ENCODE results near the gene IFITM2. TPM values are rescaled to one million over a fixed set of nuclear protein-coding genes. Genes with fewer than 3 reads are reported as not detected.

Gene IFITM2
- total and polyA plus RNA-seq, 2 donors (not counting 1 experiment from before 2014, with no cell fraction given) = 72.1 to 451 TPM

DNA sequence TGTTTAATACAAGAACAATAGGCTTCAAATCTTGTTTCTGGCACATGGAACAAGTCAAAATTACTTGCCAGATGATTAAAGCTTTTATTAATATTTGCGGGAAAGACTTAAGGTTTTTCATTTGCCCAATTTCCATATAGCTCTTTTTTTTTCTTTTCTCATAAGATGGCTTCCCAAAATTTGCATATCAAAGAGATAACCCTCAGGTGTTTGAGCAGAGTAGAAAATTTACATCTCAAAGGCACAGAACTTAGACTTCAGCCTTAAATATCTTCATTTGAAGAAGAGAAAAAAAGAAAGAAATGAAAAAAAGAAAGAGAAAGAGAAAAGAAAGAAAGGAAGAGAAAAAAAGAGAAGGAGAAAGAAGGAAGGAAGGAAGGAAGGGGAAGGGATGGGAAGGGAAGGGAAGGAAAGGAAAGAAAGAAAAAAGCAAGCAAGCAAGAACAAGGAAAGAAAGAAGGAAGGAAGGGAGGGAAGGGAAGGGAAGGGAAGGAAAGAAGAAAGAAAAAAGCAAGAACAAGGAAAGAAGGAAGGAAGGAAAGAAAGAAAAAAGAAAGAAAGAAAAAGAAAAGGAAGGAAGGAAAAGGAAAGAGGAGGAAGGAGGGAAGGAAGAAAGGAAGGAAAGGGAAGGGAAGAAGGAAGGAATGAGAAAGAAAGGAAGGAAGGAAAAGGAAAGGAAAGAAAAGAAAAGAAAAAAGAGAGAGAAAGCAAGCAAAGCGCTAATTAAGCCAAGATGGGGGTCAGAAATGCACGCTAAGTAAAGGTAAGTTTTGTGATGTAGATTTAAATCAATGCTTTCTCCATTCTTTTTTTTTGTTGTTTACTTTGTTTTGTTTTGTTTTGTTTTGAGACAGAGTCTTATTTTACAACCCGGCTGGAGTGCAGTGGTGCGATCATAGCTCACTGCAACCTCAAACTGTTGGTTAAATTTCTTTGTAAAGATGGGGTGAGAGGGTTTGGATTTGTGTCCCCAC, 33.2 kb downstream of the IFITM2 start:
- Histone ChIP-seq H3K4me3 (ENCODE audit: control extremely low read depth in 1 of 5, extremely low read depth in 1 of 5, insufficient read depth in 1 of 5, low read depth in 2 of 5, low read length in 4 of 5) (no peak overlapping the region), H3K27me3 (replicated peaks in 1 of 4; ENCODE audit: control extremely low read depth in 1 of 4, control insufficient read depth in 3 of 4, insufficient read depth in 4 of 4, low read length in 3 of 4) (no peaks in the 10 kb centered on the region), H3K9me3 (ENCODE audit: control extremely low read depth in 1 of 3, control insufficient read depth in 2 of 3, insufficient read depth in 1 of 3, low read length in 2 of 3) (peaks cover 0 to 8% (median 0%) of the 10 kb centered on the region in 3 donors), H4K20me1 (ENCODE audit: control insufficient read depth, insufficient read depth, low read length, poor library complexity, severe bottlenecking) (no peaks in the 10 kb centered on the region), H3K79me2 (ENCODE audit: control insufficient read depth, insufficient read depth, low read length) (no peaks in the 10 kb centered on the region), H3K27ac (ENCODE audit: low read length in 2 of 2) (peak overlapping the region in 1 of 2 donors; percentile 11), H3K4me2 (replicated peaks; ENCODE audit: low read depth, low read length, poor library complexity, severe bottlenecking) (peak overlapping the region; percentile 31), H3K4me1 (ENCODE audit: control insufficient read depth in 2 of 2, insufficient read depth in 2 of 2, low read length in 2 of 2) (peaks cover 19 to 24% of the 10 kb centered on the region in 2 donors), H3K36me3 (replicated peaks in 1 of 2; ENCODE audit: control extremely low read depth in 1 of 2, control insufficient read depth in 1 of 2, extremely low read depth in 1 of 2, insufficient read depth in 2 of 2, low read length in 1 of 2) (no peaks in the 10 kb centered on the region), H2AFZ (ENCODE audit: insufficient read depth, low read depth, low read length, poor library complexity, severe bottlenecking) (peak overlapping the region; percentile 56), H3K9ac (ENCODE audit: low read length) (no peak overlapping the region)
- WGBS (ENCODE audit: insufficient coverage) = 60% methylated on average over 3 of the region's 5 CpGs
- no peaks in the 10 kb centered on the region for H3K9me3 Mint-ChIP-seq (ENCODE audit: insufficient read depth)
- no peak for DNase-seq
- TF ChIP-seq EZH2 (IDR thresholded peaks at IDR 0.05; ENCODE audit: borderline replicate concordance, insufficient read depth, low read depth, low read length, poor library complexity, severe bottlenecking) = no peak
- TF ChIP-seq CTCF (IDR thresholded peaks at IDR 0.05) = peak; percentile 6
- ChIA-PET POLR2A (no interaction called here), CTCF (interaction anchor here (0.6 to 2.4 kb wide), 5 partner anchors 8 to 90 kb away, joined by 3 to 12 read pairs (median 4); no protein-coding TSS in a partner anchor)
- intact Hi-C loops (cut with micrococcal nuclease) = no loop called here
- H3K4me3 Mint-ChIP-seq = peak overlapping the region; percentile 44
- no peaks in the 10 kb centered on the region for H3K27me3 Mint-ChIP-seq
- ATAC-seq (ENCODE audit: low read depth) = no peak
- peak overlapping the region; percentile 64 for H3K27ac Mint-ChIP-seq
- H3K4me1 Mint-ChIP-seq = peaks cover 25% of the 10 kb centered on the region

GRCh38 chr11:342328-342727, 34.7 kb downstream of the IFITM2 start:
- Histone ChIP-seq H3K27me3 (replicated peaks in 1 of 4; ENCODE audit: control extremely low read depth in 1 of 4, control insufficient read depth in 3 of 4, insufficient read depth in 4 of 4, low read length in 3 of 4) (no peaks in the 10 kb centered on the region), H3K9ac (ENCODE audit: low read length) (no peak overlapping the region), H3K79me2 (ENCODE audit: control insufficient read depth, insufficient read depth, low read length) (no peaks in the 10 kb centered on the region), H3K36me3 (replicated peaks in 1 of 2; ENCODE audit: control extremely low read depth in 1 of 2, control insufficient read depth in 1 of 2, extremely low read depth in 1 of 2, insufficient read depth in 2 of 2, low read length in 1 of 2) (no peaks in the 10 kb centered on the region), H3K4me3 (ENCODE audit: control extremely low read depth in 1 of 5, extremely low read depth in 1 of 5, insufficient read depth in 1 of 5, low read depth in 2 of 5, low read length in 4 of 5) (no peak overlapping the region), H3K9me3 (ENCODE audit: control extremely low read depth in 1 of 3, control insufficient read depth in 2 of 3, insufficient read depth in 1 of 3, low read length in 2 of 3) (peaks cover 0 to 8% (median 0%) of the 10 kb centered on the region in 3 donors), H3K4me2 (replicated peaks; ENCODE audit: low read depth, low read length, poor library complexity, severe bottlenecking) (no peak overlapping the region), H3K27ac (ENCODE audit: low read length in 2 of 2) (peak overlapping the region in 1 of 2 donors; percentile 6), H3K4me1 (ENCODE audit: control insufficient read depth in 2 of 2, insufficient read depth in 2 of 2, low read length in 2 of 2) (peaks cover 19% of the 10 kb centered on the region in 2 donors), H4K20me1 (ENCODE audit: control insufficient read depth, insufficient read depth, low read length, poor library complexity, severe bottlenecking) (no peaks in the 10 kb centered on the region), H2AFZ (ENCODE audit: insufficient read depth, low read depth, low read length, poor library complexity, severe bottlenecking) (no peak overlapping the region)
- CTCF ChIA-PET = interaction anchor here (1.3 kb wide), 1 partner anchor 17 kb away, joined by 3 read pairs; no protein-coding TSS in a partner anchor
- WGBS (ENCODE audit: insufficient coverage) = 72% methylated on average over 3 of the region's 3 CpGs
- peaks cover 21% of the 10 kb centered on the region for H3K4me1 Mint-ChIP-seq
- intact Hi-C loops (cut with micrococcal nuclease) = no loop called here
- H3K27me3 Mint-ChIP-seq = no peaks in the 10 kb centered on the region
- peak overlapping the region; percentile 28 for H3K27ac Mint-ChIP-seq
- DNase-seq (no peak), ATAC-seq (ENCODE audit: low read depth) (no peak)
- no peaks in the 10 kb centered on the region for H3K9me3 Mint-ChIP-seq (ENCODE audit: insufficient read depth)
- H3K4me3 Mint-ChIP-seq = no peak overlapping the region
- POLR2A ChIA-PET = no interaction called here
- no peak for TF ChIP-seq EZH2 (IDR thresholded peaks at IDR 0.05; ENCODE audit: borderline replicate concordance, insufficient read depth, low read depth, low read length, poor library complexity, severe bottlenecking)
- TF ChIP-seq CTCF (IDR thresholded peaks at IDR 0.05) = no peak

Data from B cell (primary cell).